ENCODE results near the gene OGDH.

- no peak for TF ChIP-seq CTCF (IDR thresholded peaks at IDR 0.05; ENCODE audit: low read depth, low read length, missing input control)
- no peak for TF ChIP-seq RAD21 (IDR thresholded peaks at IDR 0.05)
- TF ChIP-seq MAX (IDR thresholded peaks at IDR 0.05): no peak
- no peak for TF ChIP-seq YY1 (IDR thresholded peaks at IDR 0.05)
- no peak for TF ChIP-seq JUND (IDR thresholded peaks at IDR 0.05)
- TF ChIP-seq SP1 (IDR thresholded peaks at IDR 0.05): no peak
- no peak for TF ChIP-seq REST (IDR thresholded peaks at IDR 0.05)
- TF ChIP-seq ZBTB33 (IDR thresholded peaks at IDR 0.05): no peak
Observed at GRCh38 chr7:44695756-44696155, 89.3 kb downstream of the OGDH start.
